ENCODE results near the gene MLF2. TPM values are rescaled to one million over a fixed set of nuclear protein-coding genes. Genes with fewer than 3 reads are reported as not detected.

MLF2 gene
- total and polyA plus RNA-seq, 2 experiments from 2014 or later: 210 to 508 TPM

DNA sequence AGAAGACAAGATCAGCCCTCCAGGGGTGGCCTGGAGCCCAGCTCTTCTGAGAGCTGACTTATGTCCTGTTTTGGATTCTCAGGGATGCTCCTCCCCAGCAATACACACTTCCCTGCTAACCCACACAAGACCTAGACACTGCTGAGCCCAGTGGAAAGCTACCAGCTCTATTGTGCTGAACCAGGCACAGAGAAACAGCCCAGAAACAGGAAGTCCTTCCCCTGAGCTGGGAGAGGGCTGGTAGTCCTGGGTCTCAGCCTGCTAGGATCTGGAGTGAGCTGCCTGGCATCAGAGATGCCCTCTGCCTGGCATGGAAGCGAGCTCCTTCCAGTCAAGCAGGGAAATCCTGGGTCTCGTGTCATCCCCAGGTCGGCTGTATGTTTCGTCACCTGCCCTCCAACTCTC is 18.2 kb upstream of the MLF2 start:
- H3K27ac ChIP-seq: no peak overlapping the region
- no peaks in the 10 kb centered on the region for H3K9me2 ChIP-seq (replicated peaks; ENCODE audit: insufficient read depth)
- H3K4me3 ChIP-seq: no peak overlapping the region
- 100% methylated on average over 4 of the region's 4 CpGs for WGBS (ENCODE audit: low lambda C conversion rate, missing lambda C conversion rate)
- H3K9me3 ChIP-seq (ENCODE audit: low read depth): no peaks in the 10 kb centered on the region
- H2AFZ ChIP-seq: no peak overlapping the region
- H3K4me1 ChIP-seq (ENCODE audit: insufficient read depth): peaks cover 30% of the 10 kb centered on the region
- TF ChIP-seq EZH2 (IDR thresholded peaks at IDR 0.05; ENCODE audit: borderline replicate concordance) (no peak), EZH2phosphoT487 (IDR thresholded peaks at IDR 0.05; ENCODE audit: low read depth, severe bottlenecking, unreplicated experiment) (no peak)
- TF ChIP-seq, protein P1, sequence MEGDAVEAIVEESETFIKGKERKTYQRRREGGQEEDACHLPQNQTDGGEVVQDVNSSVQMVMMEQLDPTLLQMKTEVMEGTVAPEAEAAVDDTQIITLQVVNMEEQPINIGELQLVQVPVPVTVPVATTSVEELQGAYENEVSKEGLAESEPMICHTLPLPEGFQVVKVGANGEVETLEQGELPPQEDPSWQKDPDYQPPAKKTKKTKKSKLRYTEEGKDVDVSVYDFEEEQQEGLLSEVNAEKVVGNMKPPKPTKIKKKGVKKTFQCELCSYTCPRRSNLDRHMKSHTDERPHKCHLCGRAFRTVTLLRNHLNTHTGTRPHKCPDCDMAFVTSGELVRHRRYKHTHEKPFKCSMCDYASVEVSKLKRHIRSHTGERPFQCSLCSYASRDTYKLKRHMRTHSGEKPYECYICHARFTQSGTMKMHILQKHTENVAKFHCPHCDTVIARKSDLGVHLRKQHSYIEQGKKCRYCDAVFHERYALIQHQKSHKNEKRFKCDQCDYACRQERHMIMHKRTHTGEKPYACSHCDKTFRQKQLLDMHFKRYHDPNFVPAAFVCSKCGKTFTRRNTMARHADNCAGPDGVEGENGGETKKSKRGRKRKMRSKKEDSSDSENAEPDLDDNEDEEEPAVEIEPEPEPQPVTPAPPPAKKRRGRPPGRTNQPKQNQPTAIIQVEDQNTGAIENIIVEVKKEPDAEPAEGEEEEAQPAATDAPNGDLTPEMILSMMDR (IDR thresholded peaks at IDR 0.05; ENCODE audit: poor library complexity): no peak
- no peaks in the 10 kb centered on the region for H3K36me3 ChIP-seq (replicated peaks; ENCODE audit: insufficient read depth, low read depth)
- no peak overlapping the region for H3K4me2 ChIP-seq
- DNase-seq (ENCODE audit: low spot score): no peak
- peaks cover 26% of the 10 kb centered on the region for H4K20me1 ChIP-seq (ENCODE audit: insufficient read depth, poor library complexity, severe bottlenecking)
- H3K27me3 ChIP-seq: no peaks in the 10 kb centered on the region
- peaks cover 32% of the 10 kb centered on the region for H3K79me2 ChIP-seq

DNA sequence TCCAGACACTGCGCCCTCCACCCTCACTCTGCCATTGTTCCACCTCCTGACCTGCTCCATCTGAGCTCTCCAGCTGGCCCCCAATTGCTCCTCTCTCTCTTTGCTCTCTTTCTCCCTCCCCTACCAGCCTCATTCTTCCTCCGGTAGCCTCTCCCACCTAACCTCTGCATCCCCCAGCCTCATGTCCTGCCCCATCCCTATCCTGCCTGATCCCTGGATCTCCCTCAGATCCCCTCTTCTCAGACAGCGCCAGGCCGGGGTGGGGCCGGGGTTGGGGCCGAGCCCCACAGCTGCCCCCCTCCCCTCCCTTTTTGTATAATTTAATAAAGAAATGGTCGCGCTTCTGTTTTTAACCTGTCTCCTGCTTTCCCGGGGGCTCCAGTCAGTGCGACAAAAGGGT is 17.7 kb upstream of the MLF2 start:
- no peak overlapping the region for H3K27ac ChIP-seq
- H3K4me1 ChIP-seq (ENCODE audit: insufficient read depth): peaks cover 30% of the 10 kb centered on the region
- H3K79me2 ChIP-seq: peaks cover 32% of the 10 kb centered on the region
- H3K9me2 ChIP-seq (replicated peaks; ENCODE audit: insufficient read depth): no peaks in the 10 kb centered on the region
- DNase-seq (ENCODE audit: low spot score): no peak
- WGBS (ENCODE audit: low lambda C conversion rate, missing lambda C conversion rate): 91% methylated on average over 8 of the region's 10 CpGs
- H3K36me3 ChIP-seq (replicated peaks; ENCODE audit: insufficient read depth, low read depth): no peaks in the 10 kb centered on the region
- H3K27me3 ChIP-seq: no peaks in the 10 kb centered on the region
- H4K20me1 ChIP-seq (ENCODE audit: insufficient read depth, poor library complexity, severe bottlenecking): peaks cover 26% of the 10 kb centered on the region
- H3K9me3 ChIP-seq (ENCODE audit: low read depth): no peaks in the 10 kb centered on the region
- H3K4me3 ChIP-seq: no peak overlapping the region
- H3K4me2 ChIP-seq: no peak overlapping the region
- TF ChIP-seq EZH2 (IDR thresholded peaks at IDR 0.05; ENCODE audit: borderline replicate concordance) (no peak), EZH2phosphoT487 (IDR thresholded peaks at IDR 0.05; ENCODE audit: low read depth, severe bottlenecking, unreplicated experiment) (no peak)
- TF ChIP-seq, protein P1 (IDR thresholded peaks at IDR 0.05; ENCODE audit: poor library complexity): no peak
- no peak overlapping the region for H2AFZ ChIP-seq

DNA sequence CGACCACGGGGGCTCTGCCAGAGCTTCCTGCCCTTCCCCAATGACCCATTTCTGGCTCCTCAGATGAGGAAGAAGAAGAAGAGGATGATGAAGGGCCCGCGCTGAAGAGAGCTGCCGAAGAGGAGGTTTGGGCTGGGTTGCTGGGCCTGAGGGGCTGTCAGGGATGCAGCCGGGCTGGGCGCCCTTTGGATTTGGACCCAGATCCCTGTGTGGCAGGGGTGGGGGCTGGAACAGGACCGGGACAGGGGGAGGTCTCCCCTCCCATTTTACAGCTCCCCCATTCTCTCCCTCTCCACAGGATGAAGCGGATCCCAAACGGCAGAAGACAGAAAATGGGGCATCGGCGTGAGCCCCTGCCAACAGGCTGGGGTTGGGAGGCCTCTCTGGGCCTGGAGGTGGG is 17.2 kb upstream of the MLF2 start:
- Histone ChIP-seq H3K27me3 (no peaks in the 10 kb centered on the region), H3K4me3 (no peak overlapping the region), H3K27ac (no peak overlapping the region), H3K9me2 (replicated peaks; ENCODE audit: insufficient read depth) (no peaks in the 10 kb centered on the region), H3K9me3 (ENCODE audit: low read depth) (no peaks in the 10 kb centered on the region), H3K36me3 (replicated peaks; ENCODE audit: insufficient read depth, low read depth) (no peaks in the 10 kb centered on the region), H3K4me1 (ENCODE audit: insufficient read depth) (peaks cover 30% of the 10 kb centered on the region), H3K4me2 (no peak overlapping the region), H4K20me1 (ENCODE audit: insufficient read depth, poor library complexity, severe bottlenecking) (peaks cover 26% of the 10 kb centered on the region), H3K79me2 (peaks cover 32% of the 10 kb centered on the region), H2AFZ (no peak overlapping the region)
- TF ChIP-seq EZH2 (IDR thresholded peaks at IDR 0.05; ENCODE audit: borderline replicate concordance): no peak
- TF ChIP-seq EZH2phosphoT487 (IDR thresholded peaks at IDR 0.05; ENCODE audit: low read depth, severe bottlenecking, unreplicated experiment): no peak
- TF ChIP-seq, protein P1 (IDR thresholded peaks at IDR 0.05; ENCODE audit: poor library complexity): no peak
- whole genome bisulfite sequencing (ENCODE audit: low lambda C conversion rate, missing lambda C conversion rate): 95% methylated on average over 10 of the region's 12 CpGs
- no peak for DNase-seq (ENCODE audit: low spot score)

DNA sequence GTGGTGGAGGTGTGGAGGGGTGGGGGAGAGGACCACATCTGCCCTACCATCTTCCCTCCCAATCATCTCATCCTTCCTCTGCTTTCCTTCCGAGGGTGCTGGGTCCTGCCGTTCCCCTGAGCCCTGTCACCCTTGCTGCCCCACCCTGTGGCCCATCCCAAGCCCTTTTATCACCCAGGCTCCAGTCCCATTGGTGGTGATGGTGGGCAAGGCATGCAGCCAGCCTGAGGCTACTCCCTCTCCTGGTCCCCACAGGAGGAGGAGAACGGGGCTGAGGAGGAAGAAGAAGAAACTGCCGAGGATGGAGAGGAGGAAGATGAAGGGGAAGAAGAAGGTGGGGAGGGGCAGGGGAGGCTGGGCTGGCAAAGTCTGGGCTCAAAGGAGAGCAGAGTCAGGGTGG is 16.7 kb upstream of the MLF2 start:
- peak overlapping the region; percentile 95 for H3K4me2 ChIP-seq
- no peak for DNase-seq (ENCODE audit: low spot score)
- H3K4me1 ChIP-seq (ENCODE audit: insufficient read depth): peaks cover 33% of the 10 kb centered on the region
- no peaks in the 10 kb centered on the region for H3K9me3 ChIP-seq (ENCODE audit: low read depth)
- WGBS (ENCODE audit: low lambda C conversion rate, missing lambda C conversion rate): 75% methylated on average over 3 of the region's 4 CpGs
- no peaks in the 10 kb centered on the region for H3K27me3 ChIP-seq
- H3K36me3 ChIP-seq (replicated peaks; ENCODE audit: insufficient read depth, low read depth): no peaks in the 10 kb centered on the region
- H4K20me1 ChIP-seq (ENCODE audit: insufficient read depth, poor library complexity, severe bottlenecking): peaks cover 26% of the 10 kb centered on the region
- TF ChIP-seq EZH2 (IDR thresholded peaks at IDR 0.05; ENCODE audit: borderline replicate concordance) (no peak), EZH2phosphoT487 (IDR thresholded peaks at IDR 0.05; ENCODE audit: low read depth, severe bottlenecking, unreplicated experiment) (no peak)
- TF ChIP-seq, protein P1 (IDR thresholded peaks at IDR 0.05; ENCODE audit: poor library complexity): no peak
- peaks cover 32% of the 10 kb centered on the region for H3K79me2 ChIP-seq
- H3K4me3 ChIP-seq: no peak overlapping the region
- no peak overlapping the region for H2AFZ ChIP-seq
- H3K9me2 ChIP-seq (replicated peaks; ENCODE audit: insufficient read depth): no peaks in the 10 kb centered on the region
- no peak overlapping the region for H3K27ac ChIP-seq
